Mucosa of stomach (tissue), 1 donor: Measurements from ENCODE around the gene SHFL.
A peak's percentile ranks its signal among the peaks of the same experiment; 100 is the strongest.

ENCODE experiments used
- H3K27me3 ChIP-seq: one replicate; pipeline ENCODE4 v1.7.0; 2013; ENCODE audit warnings: mild to moderate bottlenecking, low read length; ENCODE audit not compliant: control insufficient read depth, insufficient read depth
- H3K36me3 ChIP-seq: one replicate; pipeline ENCODE4 v1.7.0; 2013; ENCODE audit warnings: low read length; ENCODE audit not compliant: control insufficient read depth, insufficient read depth
- H3K4me1 ChIP-seq: one replicate; pipeline ENCODE4 v1.7.0; 2013; ENCODE audit warnings: mild to moderate bottlenecking, low read length; ENCODE audit not compliant: control insufficient read depth, insufficient read depth
- H3K4me3 ChIP-seq: one replicate; pipeline ENCODE4 v1.7.0; 2013; ENCODE audit warnings: low read length
- H3K9ac ChIP-seq: one replicate; pipeline ENCODE4 v1.7.0; 2013; ENCODE audit warnings: mild to moderate bottlenecking, low read length, moderate library complexity
- H3K9me3 ChIP-seq: one replicate; pipeline ENCODE4 v1.7.0; 2013; ENCODE audit warnings: mild to moderate bottlenecking, low read length, moderate library complexity; ENCODE audit not compliant: control insufficient read depth
- donor health status: Pancreatic carcinoma.

Gene SHFL

DNA sequence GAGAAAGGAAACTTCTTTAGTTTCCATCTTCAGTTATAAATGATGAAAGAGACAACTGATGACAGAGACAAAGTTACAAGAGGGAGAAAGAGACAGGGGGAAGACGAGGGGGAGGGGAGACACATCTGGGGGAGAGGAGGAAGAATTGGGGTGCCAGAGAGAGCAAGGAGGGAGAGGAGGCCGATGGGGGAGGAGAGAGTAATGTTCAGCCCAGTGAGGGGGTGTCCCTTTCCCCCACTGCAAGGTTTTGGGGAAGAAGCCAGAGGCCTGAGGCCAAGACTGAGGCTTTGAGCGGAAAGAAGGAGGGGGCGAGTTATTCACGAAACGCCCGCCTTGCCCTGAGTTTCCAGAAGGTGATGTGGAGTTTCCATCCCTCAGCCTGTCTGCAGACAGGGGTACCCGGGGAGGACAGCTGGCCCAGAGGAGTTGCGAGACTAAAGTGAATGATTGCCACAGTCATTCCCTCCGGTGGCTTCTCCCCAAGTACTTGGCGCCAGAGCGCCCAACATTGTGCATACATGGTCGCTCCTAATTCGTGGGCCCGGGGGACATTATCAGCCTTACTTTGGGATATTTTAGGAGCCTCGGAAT lies 19.5 kb downstream of the SHFL start:
- Histone ChIP-seq H3K4me1 (peaks cover 13% of the 10 kb centered on the region), H3K36me3 (peaks cover 15% of the 10 kb centered on the region), H3K27me3 (no peaks in the 10 kb centered on the region), H3K9me3 (no peaks in the 10 kb centered on the region), H3K9ac (peak overlapping the region; percentile 39), H3K4me3 (peak overlapping the region; percentile 19)

DNA sequence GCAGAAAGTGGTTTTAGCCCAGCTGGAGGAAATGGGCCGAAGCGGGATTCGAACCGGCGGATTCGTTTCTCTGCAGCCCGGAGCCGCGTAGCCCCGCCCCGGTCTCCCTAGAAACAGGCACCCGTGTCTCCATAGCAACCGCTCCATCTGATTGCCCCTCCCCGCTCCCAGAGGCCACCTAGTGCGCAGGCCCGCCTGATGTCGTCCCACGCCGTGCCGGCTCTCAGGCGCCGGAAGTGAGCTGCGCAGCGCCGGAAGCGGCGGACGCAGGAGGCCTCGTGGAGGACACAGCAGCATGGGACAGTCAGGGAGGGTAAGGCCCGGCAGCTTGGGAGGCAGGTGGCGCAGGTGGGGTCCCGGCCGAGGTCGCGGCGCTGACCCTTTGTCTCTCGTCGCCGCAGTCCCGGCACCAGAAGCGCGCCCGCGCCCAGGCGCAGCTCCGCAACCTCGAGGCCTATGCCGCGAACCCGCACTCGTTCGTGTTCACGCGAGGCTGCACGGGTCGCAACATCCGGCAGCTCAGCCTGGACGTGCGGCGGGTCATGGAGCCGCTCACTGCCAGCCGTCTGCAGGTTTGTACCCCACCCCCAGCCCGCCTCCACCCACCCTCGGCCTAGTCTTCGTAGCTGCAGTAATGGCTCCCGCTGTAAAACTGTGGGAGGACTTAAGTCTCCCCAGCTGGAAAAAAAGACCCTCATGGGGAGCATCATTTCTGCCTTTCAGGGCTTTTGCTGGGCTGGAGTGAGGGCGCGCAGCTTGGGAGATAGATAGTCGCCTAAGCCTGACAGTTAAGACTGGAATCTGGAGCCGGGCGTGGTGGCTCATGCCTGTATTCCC lies 20.2 kb downstream of the SHFL start, which contains the start of gene PPAN:
PPAN (plus strand) TSS at position 263 of the 837 bp plus-strand sequence; CDS start at position 296, 33 bp downstream.
- no peaks in the 10 kb centered on the region for H3K27me3 ChIP-seq
- H3K9ac ChIP-seq: peak within 1 kb of the TSS; percentile 57
- H3K4me3 ChIP-seq: peak within 1 kb of the TSS; percentile 19
- H3K4me1 ChIP-seq: peaks cover 13% of the 10 kb centered on the region
- H3K9me3 ChIP-seq: no peaks in the 10 kb centered on the region
- H3K36me3 ChIP-seq: peaks cover 15% of the 10 kb centered on the region

DNA sequence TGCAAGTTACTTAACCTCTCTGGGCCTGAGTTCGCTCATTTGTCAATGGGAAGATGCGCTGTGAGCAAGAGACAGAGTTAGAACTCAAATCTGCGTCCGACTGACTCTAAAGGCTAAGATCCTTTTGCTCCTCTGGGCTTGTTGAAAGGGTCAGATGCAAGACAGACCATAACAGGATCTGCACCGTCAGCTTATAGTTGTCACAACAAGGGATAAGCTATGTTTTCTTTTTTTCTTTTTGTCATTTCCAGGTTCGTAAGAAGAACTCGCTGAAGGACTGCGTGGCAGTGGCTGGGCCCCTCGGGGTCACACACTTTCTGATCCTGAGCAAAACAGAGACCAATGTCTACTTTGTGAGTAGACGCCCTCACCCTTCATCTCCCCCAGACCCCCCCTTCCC lies 21.1 kb downstream of the SHFL start:
- H3K4me1 ChIP-seq: peaks cover 13% of the 10 kb centered on the region

DNA sequence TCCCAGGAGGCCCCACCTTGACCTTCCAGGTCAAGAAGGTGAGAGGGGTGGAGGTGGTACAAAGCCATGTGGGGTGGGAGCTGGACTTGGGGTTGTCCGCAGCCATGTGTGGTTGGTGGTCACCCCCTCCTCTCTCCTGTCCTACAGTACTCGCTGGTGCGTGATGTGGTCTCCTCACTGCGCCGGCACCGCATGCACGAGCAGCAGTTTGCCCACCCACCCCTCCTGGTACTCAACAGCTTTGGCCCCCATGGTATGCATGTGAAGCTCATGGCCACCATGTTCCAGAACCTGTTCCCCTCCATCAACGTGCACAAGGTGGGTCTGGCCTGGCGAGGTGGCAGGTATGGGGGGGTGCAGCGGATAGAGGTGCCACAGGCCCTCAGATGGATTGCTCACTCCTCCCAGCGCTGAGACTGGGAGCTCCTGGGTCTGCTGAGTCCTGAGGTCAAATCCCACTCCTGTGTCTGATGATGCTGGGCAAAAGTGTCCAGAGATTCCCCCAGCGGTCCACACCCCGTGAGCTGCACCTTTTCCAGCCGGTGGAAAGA lies 21.8 kb downstream of the SHFL start:
- Histone ChIP-seq H3K9ac (no peak overlapping the region), H3K9me3 (no peaks in the 10 kb centered on the region), H3K27me3 (no peaks in the 10 kb centered on the region), H3K4me1 (peaks cover 15% of the 10 kb centered on the region), H3K4me3 (no peak overlapping the region), H3K36me3 (peaks cover 15% of the 10 kb centered on the region)

More for the DNA sequence above, 21.1 kb downstream of the SHFL start:
- Histone ChIP-seq H3K27me3 (no peaks in the 10 kb centered on the region), H3K9ac (peak overlapping the region; percentile 57), H3K4me3 (no peak overlapping the region), H3K9me3 (no peaks in the 10 kb centered on the region), H3K36me3 (peaks cover 15% of the 10 kb centered on the region)

DNA sequence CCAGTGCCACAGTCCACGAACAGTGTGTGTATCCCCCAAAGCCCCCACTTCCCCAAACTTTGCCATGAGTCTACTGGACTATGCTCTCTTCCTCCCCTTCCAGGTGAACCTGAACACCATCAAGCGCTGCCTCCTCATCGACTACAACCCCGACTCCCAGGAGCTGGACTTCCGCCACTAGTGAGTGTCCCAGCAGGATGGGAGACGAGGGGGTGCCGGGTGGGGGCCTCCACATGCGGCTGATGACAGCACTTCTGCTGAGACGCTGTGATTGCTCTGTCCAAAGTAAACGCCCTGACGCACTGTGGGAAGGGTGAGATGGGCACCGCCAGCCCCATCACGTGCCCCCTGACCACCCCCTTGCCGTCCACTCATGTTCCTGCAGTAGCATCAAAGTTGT lies 23.4 kb downstream of the SHFL start:
- Histone ChIP-seq H3K27me3 (no peaks in the 10 kb centered on the region), H3K9ac (no peak overlapping the region), H3K36me3 (peaks cover 15% of the 10 kb centered on the region), H3K4me1 (peaks cover 22% of the 10 kb centered on the region), H3K9me3 (no peaks in the 10 kb centered on the region), H3K4me3 (no peak overlapping the region)

DNA sequence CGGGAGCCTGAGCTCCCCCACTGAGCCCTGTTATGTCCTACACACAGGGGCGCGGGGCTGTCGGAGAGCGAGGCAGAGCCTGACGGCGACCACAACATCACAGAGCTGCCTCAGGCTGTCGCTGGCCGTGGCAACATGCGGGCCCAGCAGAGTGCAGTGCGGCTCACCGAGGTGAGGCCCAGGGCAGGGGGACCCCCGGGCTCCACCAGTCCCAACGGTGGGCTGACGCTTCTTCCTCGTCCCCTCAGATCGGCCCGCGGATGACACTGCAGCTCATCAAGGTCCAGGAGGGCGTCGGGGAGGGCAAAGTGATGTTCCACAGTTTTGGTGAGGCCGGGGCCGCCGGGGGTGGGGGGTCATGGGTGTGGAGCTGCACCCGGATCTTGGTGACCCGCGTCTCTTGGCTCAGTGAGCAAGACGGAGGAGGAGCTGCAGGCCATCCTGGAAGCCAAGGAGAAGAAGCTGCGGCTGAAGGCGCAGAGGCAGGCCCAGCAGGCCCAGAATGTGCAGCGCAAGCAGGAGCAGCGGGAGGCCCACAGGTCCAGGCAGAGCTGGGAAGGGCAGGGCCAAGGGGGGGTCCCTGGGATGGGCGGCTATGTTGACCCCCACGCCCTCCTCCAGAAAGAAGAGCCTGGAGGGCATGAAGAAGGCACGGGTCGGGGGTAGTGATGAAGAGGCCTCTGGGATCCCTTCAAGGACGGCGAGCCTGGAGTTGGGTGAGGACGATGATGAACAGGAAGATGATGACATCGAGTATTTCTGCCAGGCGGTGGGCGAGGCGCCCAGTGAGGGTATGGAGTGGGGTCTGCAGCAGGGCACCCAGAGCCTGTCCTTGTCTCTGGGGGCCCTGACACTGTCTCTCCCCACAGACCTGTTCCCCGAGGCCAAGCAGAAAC lies 24.2 kb downstream of the SHFL start:
- Histone ChIP-seq H3K27me3 (no peaks in the 10 kb centered on the region), H3K9ac (no peak overlapping the region), H3K9me3 (no peaks in the 10 kb centered on the region), H3K36me3 (peaks cover 15% of the 10 kb centered on the region), H3K4me3 (no peak overlapping the region), H3K4me1 (peaks cover 22% of the 10 kb centered on the region)

DNA sequence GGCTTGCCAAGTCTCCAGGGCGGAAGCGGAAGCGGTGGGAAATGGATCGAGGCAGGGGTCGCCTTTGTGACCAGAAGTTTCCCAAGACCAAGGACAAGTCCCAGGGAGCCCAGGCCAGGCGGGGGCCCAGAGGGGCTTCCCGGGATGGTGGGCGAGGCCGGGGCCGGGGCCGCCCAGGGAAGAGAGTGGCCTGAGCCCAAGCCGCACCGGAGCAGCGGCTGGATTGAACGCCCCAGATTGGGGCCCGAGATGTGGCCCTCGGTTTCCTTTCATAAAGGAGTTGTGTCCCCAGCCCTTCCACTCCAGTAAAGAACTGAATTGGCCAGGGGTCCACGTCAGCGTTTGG lies 24.8 kb downstream of the SHFL start:
- H3K9me3 ChIP-seq: no peaks in the 10 kb centered on the region
- H3K4me3 ChIP-seq: no peak overlapping the region
- H3K9ac ChIP-seq: no peak overlapping the region
- peaks cover 18% of the 10 kb centered on the region for H3K4me1 ChIP-seq
- no peaks in the 10 kb centered on the region for H3K27me3 ChIP-seq
- peaks cover 15% of the 10 kb centered on the region for H3K36me3 ChIP-seq

DNA sequence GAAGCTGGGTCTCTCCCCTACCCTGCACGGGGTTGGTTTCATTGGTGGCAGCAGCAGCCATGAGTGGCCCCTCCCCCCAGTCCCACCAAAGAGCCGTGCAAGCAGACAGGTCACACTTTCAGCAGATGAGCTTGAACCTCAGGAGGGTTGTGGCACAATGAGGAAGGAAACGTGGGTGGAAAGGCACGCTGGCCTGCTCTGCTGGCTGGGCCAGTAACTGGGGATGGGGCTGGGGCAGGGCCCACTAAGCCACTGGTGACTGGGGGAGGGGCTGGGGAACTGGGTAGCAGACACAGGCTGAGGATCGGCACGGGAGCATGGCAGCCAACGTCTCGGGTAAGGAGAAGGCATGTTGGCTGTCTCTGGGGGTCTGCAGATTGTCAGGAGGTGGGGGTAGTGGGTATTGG lies 25.3 kb downstream of the SHFL start, which contains the start of gene P2RY11:
P2RY11 (plus strand) TSS at position 289 of the 407 bp plus-strand sequence; CDS start at position 318, 29 bp downstream.
- Histone ChIP-seq H3K27me3 (no peaks in the 10 kb centered on the region), H3K4me3 (no peak within 1 kb of the TSS), H3K4me1 (peaks cover 17% of the 10 kb centered on the region), H3K36me3 (peaks cover 15% of the 10 kb centered on the region), H3K9ac (no peak within 1 kb of the TSS), H3K9me3 (no peaks in the 10 kb centered on the region)

DNA sequence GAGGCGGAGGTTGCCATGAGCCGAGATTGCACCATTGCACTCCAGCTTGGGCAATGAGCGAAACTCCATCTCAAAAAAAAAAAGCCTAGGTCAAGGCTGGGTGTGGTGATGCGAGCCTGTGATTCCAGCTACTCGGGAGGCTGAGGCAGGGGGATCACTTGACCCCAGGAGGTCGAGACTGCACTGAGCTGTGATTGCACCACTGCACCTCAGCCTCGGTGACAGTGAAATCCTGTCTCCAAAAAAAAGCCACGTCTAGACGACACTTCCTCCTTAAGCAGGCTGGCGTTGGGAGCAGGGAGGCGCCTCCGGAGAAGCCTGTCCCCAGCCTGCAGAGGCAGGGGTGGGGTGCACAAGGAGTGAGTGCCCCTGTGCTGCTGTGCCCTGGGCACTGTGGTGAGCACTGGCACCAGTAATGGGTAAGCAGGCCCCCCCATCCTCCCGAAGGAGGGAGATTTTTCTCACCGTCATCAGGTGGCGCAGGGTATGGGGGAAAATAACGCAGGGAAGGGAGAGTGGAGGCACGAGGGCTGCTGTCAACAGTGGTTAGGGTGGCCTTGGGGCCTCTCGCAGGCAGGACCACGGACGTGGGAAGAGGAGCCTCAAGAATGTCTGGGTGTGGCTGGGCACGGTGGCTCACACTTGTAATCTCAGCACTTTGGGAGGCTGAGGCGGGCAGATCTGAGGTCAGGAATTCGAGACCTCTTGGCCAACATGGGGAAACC lies 26.1 kb downstream of the SHFL start:
- Histone ChIP-seq H3K4me3 (no peak overlapping the region), H3K4me1 (peaks cover 11% of the 10 kb centered on the region), H3K36me3 (peaks cover 15% of the 10 kb centered on the region), H3K9me3 (no peaks in the 10 kb centered on the region), H3K9ac (no peak overlapping the region), H3K27me3 (no peaks in the 10 kb centered on the region)

DNA sequence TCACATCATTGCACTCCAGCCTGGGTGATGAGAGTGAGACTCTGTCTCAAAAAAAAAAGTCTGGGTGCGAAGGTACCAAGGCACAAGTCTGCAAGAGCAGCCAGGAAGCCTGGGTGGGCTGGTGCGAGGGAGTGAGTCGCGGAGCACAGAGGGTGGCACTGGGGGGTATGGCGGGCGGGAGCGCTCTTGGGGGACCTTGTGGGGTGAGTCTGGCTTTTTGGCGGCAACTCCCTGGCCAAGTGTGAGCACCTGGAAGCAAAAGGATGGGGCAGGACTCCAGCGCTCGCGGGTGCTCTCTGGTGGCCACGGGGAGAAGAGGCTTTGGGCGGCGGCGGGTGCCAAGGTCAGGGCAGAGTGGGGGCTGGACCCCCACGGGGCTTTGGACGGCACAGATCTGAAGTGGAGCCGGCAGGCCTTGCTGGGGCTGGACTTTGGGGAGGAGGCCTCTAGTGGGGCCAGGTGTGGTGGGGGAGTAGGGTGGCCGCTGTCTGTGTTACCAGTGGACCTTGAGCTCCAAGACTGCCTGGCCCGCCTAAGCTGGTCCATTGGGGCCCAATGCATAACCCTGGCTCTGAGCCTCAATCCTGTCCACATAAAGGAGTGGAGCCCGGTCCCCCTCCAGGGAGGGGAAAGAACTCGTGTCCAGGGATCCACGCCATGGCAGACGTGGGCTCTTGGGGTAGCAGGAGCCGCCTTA lies 26.9 kb downstream of the SHFL start:
- H3K36me3 ChIP-seq: peaks cover 9% of the 10 kb centered on the region
- H3K27me3 ChIP-seq: no peaks in the 10 kb centered on the region
- H3K4me1 ChIP-seq: peaks cover 9% of the 10 kb centered on the region
- no peak overlapping the region for H3K9ac ChIP-seq
- H3K4me3 ChIP-seq: no peak overlapping the region
- no peaks in the 10 kb centered on the region for H3K9me3 ChIP-seq

DNA sequence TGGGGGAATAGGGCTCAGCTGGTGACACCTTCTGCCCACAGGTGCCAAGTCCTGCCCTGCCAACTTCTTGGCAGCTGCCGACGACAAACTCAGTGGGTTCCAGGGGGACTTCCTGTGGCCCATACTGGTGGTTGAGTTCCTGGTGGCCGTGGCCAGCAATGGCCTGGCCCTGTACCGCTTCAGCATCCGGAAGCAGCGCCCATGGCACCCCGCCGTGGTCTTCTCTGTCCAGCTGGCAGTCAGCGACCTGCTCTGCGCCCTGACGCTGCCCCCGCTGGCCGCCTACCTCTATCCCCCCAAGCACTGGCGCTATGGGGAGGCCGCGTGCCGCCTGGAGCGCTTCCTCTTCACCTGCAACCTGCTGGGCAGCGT lies 27.5 kb downstream of the SHFL start:
- Histone ChIP-seq H3K9ac (no peak overlapping the region), H3K27me3 (no peaks in the 10 kb centered on the region), H3K36me3 (peaks cover 7% of the 10 kb centered on the region), H3K4me3 (no peak overlapping the region), H3K9me3 (no peaks in the 10 kb centered on the region), H3K4me1 (peaks cover 12% of the 10 kb centered on the region)
